ENCODE data around the gene RHO.

RHO gene

DNA sequence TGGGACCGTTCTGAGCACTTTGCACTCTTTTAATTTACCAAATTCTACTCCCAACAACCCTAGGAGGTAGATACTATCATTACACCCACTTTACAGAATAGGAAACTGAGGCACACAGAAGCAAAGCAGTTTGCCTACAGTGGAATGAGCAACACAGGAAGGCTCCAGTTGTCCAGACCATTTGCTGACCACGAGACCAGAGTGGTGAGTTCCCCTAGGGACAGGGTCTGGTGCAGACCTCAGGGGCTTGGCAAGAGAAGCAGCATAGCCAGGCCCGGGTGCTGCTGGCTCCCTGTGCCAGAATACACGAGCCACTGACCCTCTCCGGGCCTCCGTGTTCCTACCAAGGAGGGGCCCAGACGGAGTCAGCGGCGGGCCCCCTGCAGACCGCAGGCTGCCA, 51.6 kb downstream of the RHO start:
- no peak for DNase-seq (ENCODE audit: low spot score)

DNA sequence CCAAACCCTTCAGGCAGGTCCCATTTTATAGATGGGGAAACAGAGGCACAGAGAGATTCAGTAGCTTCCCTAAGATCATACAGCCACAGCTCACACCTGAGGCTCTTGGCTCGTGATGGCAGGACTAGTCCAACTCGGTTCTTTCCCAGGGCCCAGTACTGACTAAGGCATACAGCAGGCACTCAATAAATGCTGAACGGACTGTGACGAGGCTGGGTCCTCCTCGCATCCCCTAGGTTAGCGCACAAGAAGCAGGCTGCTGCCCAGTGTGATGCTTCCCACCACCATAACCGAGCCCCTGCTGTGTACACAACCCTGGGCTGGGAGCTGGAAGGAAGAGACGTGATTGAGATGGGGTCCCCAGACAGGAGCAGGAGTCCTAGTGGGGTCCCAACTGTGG, 53.2 kb downstream of the RHO start:
- DNase-seq (ENCODE audit: low spot score): no peak

DNA sequence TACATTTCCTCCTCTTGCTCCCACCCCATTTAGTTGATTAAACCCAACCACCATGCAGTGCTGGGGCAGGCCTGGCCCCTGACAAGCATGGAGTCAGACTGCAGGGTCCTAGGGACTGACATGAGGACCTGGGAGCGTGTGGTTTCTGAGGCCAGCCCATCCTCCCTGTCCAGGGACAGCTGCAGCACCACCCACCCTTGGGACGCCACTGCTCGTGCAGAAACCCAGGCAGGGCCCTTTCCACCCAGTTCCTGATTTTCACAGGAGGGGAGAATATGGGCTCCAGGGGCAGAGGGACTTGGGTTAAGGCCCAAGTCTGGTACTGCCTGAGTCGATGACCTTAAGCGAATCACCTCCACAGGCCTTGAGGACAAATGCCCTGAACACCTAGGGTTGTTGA, 54.4 kb downstream of the RHO start:
- DNase-seq (ENCODE audit: low spot score): no peak

DNA sequence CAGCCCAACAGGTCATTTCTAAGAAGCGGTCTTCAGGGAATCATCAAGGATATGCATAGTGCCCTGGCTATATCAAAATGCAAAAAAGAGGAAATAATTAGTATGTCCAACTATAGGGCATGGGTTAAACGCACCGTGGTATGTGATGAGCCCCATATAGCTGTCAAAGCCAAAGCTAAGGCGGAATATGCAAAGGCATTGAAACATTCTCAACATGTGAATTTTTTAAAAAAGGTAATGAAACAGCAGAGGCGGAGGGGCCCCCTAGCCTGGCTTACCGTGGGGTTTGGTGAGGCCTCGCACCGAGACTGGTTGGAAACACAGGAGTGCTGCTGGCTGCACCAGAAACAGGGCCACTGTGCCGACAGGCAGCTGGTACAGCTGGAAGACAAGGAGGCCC, 54.9 kb downstream of the RHO start:
- DNase-seq (ENCODE audit: low spot score): no peak

DNA sequence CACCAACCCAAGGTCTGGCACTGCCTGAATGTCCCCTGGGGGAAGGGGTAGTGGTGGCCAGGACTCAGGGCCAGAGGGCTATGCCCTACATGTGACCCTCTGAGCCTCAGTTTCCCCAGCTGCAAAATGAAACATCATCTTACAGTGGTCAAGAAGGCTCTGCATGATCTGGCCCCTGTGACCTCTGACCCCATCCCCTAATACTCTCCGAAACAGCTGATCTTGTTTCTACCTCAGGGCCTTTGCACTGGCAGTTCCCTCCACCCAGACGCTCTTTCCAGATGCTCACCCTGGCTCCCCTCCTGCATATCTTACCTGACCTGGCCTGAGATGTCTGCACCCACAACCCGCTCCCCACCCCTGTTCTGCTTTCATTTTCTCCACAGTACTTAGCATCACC, 56.2 kb downstream of the RHO start:
- no peak for DNase-seq (ENCODE audit: low spot score)
